AG04449 (cell line): ENCODE results near the gene IGSF9.
A peak's percentile ranks its signal among the peaks of the same experiment; 100 is the strongest.

Source experiments
- CTCF ChIA-PET: fragments of 350-600 bp; formaldehyde crosslinking; extraction: SDS; loops from one replicate; lab custom pipeline; 2021; ENCODE audit warnings: antibody characterized with exemption; lab: Yijun Ruan, JAX
- POLR2A ChIA-PET: fragments of 400-600, 350-600 bp; formaldehyde crosslinking; extraction: SDS; loops from one replicate; lab custom pipeline; 2020; ENCODE audit warnings: antibody characterized with exemption, inconsistent platforms; lab: Yijun Ruan, JAX
- DNase-seq: peaks from one replicate; pipeline ENCODE4 v3.0.0-alpha.2; 2010; ENCODE audit warnings: low read depth, low spot score
- H3K4me3 ChIP-seq: 2 replicates; pipeline ENCODE4 v1.5.1; 2011; ENCODE audit warnings: low read depth, mild to moderate bottlenecking, control low read depth, low read length
- TF ChIP-seq, protein P1 (sequence below): IDR thresholded peaks from one replicate; pipeline ENCODE4 v1.5.1; 2011; ENCODE audit warnings: mild to moderate bottlenecking, moderate library complexity, low read length, control low read depth, inconsistent platforms; ENCODE audit not compliant: insufficient read depth; ENCODE audit errors: missing control alignments

IGSF9 gene

GRCh38 chr1:159923203-159924024 is 22.0 kb downstream of the IGSF9 start:
- H3K4me3 ChIP-seq = peak overlapping the region; percentile 99
- CTCF ChIA-PET = interaction anchor here (1.0 to 23.7 kb wide), 7 partner anchors 14 to 452 kb away, joined by 3 to 1031 read pairs (median 6); no protein-coding TSS in a partner anchor
- no peak for DNase-seq
- TF ChIP-seq, protein P1, sequence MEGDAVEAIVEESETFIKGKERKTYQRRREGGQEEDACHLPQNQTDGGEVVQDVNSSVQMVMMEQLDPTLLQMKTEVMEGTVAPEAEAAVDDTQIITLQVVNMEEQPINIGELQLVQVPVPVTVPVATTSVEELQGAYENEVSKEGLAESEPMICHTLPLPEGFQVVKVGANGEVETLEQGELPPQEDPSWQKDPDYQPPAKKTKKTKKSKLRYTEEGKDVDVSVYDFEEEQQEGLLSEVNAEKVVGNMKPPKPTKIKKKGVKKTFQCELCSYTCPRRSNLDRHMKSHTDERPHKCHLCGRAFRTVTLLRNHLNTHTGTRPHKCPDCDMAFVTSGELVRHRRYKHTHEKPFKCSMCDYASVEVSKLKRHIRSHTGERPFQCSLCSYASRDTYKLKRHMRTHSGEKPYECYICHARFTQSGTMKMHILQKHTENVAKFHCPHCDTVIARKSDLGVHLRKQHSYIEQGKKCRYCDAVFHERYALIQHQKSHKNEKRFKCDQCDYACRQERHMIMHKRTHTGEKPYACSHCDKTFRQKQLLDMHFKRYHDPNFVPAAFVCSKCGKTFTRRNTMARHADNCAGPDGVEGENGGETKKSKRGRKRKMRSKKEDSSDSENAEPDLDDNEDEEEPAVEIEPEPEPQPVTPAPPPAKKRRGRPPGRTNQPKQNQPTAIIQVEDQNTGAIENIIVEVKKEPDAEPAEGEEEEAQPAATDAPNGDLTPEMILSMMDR = no peak
- POLR2A ChIA-PET = interaction anchor here (0.7 to 2.7 kb wide), 4 partner anchors 8 to 693 kb away, joined by 3 to 18 read pairs (median 6); no protein-coding TSS in a partner anchor

DNA sequence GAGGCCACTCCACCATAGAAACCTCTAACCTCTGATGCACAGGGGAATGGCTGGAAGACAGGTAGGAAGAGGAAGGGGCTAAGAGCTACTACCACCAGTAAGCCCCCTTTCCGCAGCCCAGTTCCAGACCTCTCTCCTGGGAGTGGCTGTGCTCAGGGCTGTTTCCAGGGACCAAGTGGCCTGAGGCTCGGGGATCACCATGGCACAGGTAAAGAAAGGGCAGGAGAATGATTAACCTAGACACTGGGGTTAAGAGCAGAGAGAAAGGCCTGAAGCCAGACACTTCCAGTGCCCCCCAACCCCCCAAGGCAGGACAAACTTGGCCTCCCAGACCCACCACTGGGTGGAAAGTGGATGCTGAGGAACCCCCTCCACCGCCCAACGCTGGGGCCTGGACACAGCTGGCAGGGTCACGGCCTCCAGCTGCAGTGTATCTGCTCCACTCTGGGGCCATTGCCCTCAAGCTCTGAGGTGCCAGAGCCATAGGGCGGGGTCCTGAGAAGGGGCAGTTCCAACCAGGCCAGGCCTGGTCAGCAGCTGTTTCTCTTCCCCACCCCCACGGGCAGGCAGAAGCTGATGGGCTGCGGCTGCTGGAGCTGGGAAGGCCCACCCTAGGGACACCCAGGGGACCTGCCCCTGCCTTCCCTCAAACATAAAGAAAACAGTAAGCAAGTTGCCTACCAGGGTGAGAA is 22.8 kb downstream of the IGSF9 start:
- TF ChIP-seq, protein P1 = no peak
- POLR2A ChIA-PET = interaction anchor here (1.6 kb wide), 1 partner anchor 33 kb away, joined by 8 read pairs; no protein-coding TSS in a partner anchor
- peak overlapping the region; percentile 99 for H3K4me3 ChIP-seq
- CTCF ChIA-PET = interaction anchor here (1.5 to 23.7 kb wide), 5 partner anchors 14 to 163 kb away, joined by 5 to 1031 read pairs (median 33); no protein-coding TSS in a partner anchor
- no peak for DNase-seq

GRCh38 chr1:159921700-159922504 is 23.5 kb downstream of the IGSF9 start:
- no peak for DNase-seq
- TF ChIP-seq, protein P1 = no peak
- ChIA-PET POLR2A (no interaction called here), CTCF (interaction anchor here (1.5 to 23.7 kb wide), 5 partner anchors 15 to 164 kb away, joined by 5 to 1031 read pairs (median 33); no protein-coding TSS in a partner anchor)
- peak overlapping the region; percentile 99 for H3K4me3 ChIP-seq

DNA sequence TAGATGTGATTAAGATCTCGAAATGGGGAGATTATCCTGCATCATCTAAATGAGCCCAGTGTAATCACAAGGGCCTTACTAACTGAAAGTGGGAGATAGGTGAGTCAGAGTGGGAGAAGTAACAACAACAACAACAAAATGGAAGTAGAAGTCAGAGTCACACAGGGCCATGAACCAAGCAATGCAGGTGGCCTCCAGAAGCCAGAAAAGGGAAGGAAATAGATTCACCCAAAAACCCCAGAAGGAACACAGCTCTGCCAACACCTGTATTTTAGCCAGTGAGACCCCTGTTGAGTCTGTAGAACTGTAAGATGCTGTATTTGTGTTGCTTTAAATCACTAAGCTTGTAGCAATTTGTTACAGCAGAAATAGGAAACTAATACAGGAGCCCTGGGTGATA is 24.2 kb downstream of the IGSF9 start:
- POLR2A ChIA-PET = no interaction called here
- DNase-seq = no peak
- TF ChIP-seq, protein P1 = no peak
- H3K4me3 ChIP-seq = no peak overlapping the region
- CTCF ChIA-PET = interaction anchor here (1.5 to 23.7 kb wide), 4 partner anchors 16 to 123 kb away, joined by 5 to 1031 read pairs (median 71); no protein-coding TSS in a partner anchor

DNA sequence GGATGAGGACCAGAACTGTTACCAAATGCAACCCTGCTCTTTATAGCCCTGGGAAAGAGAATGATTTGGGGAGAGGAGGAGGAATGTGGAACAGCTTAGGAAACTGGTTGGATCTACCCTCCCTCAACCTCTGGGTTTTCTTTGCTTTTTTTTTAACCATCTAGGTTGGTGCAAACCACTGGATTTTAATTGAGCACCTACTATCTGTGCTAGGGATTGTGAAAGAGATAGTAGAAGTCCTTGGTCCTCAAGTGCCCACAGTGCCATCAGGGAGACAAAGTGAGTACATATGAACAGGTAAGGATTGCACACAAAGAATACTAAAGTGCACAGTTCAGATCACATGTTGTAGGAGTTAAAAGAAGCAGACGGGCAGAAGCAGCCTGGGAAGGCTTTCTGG is 24.8 kb downstream of the IGSF9 start:
- DNase-seq = no peak
- POLR2A ChIA-PET = no interaction called here
- TF ChIP-seq, protein P1 = no peak
- CTCF ChIA-PET = interaction anchor here (0.6 to 23.7 kb wide), 5 partner anchors 16 to 760 kb away, joined by 3 to 1031 read pairs (median 33); no protein-coding TSS in a partner anchor
- H3K4me3 ChIP-seq = no peak overlapping the region
